ENCODE results near the gene TMPRSS6. TPM values are rescaled to one million over a fixed set of nuclear protein-coding genes. Genes with fewer than 3 reads are reported as not detected.

The TMPRSS6 gene
- total and polyA plus RNA-seq, 2 of the 13 experiments (the other 11 are each of a cell fraction or from before 2014, with no cell fraction given) = 4.2 to 4.8 TPM

DNA sequence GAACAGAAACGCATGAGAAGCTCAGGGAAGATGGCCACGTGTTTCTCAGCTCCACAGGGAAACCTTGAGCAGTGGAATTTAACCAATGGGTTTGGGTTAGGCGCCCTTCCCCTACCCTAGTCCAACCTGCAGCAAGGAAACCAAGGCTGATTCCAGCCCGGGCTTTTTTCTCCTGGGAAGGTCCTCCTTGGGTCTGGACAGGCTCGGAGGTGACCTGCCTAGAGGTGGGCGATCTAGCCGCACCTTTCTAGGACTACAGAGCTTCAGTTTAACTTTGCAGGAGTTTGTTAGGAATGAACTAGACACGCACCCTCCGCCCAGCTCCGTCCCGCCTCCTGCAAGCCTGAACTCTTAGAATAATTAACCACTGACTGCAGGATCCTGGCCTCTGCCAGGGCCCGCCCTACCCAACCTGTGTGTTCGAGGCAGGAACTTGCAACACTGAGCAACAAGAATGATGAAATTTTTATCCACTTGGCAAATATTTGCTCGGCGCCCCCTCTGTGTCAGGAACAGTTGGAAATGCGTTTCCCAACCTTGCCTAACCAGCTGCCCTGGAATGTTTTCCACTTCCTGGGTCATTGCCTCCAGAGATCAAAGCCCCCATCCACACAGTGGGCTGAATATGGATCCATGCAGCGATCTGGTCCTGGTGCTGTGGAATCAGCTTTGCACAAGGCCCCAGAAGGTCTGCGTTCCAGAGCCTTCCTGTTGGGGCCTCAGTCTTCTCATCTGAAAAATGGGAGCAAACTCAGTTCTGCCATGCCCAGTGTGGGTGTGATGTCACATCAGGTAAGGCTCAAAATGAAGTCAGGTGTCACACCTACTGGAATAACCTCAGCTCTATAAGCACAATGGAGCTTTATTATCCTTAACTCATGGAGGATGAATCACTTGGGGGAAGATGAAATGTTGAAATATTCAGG lies 76.7 kb downstream of the TMPRSS6 start (continued):
- TF ChIP-seq POGZ (CRISPR knock-in tag; IDR thresholded peaks at IDR 0.05) = peak; percentile 82
- TF ChIP-seq, protein P1, sequence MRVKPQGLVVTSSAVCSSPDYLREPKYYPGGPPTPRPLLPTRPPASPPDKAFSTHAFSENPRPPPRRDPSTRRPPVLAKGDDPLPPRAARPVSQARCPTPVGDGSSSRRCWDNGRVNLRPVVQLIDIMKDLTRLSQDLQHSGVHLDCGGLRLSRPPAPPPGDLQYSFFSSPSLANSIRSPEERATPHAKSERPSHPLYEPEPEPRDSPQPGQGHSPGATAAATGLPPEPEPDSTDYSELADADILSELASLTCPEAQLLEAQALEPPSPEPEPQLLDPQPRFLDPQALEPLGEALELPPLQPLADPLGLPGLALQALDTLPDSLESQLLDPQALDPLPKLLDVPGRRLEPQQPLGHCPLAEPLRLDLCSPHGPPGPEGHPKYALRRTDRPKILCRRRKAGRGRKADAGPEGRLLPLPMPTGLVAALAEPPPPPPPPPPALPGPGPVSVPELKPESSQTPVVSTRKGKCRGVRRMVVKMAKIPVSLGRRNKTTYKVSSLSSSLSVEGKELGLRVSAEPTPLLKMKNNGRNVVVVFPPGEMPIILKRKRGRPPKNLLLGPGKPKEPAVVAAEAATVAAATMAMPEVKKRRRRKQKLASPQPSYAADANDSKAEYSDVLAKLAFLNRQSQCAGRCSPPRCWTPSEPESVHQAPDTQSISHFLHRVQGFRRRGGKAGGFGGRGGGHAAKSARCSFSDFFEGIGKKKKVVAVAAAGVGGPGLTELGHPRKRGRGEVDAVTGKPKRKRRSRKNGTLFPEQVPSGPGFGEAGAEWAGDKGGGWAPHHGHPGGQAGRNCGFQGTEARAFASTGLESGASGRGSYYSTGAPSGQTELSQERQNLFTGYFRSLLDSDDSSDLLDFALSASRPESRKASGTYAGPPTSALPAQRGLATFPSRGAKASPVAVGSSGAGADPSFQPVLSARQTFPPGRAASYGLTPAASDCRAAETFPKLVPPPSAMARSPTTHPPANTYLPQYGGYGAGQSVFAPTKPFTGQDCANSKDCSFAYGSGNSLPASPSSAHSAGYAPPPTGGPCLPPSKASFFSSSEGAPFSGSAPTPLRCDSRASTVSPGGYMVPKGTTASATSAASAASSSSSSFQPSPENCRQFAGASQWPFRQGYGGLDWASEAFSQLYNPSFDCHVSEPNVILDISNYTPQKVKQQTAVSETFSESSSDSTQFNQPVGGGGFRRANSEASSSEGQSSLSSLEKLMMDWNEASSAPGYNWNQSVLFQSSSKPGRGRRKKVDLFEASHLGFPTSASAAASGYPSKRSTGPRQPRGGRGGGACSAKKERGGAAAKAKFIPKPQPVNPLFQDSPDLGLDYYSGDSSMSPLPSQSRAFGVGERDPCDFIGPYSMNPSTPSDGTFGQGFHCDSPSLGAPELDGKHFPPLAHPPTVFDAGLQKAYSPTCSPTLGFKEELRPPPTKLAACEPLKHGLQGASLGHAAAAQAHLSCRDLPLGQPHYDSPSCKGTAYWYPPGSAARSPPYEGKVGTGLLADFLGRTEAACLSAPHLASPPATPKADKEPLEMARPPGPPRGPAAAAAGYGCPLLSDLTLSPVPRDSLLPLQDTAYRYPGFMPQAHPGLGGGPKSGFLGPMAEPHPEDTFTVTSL (CRISPR knock-in tag; IDR thresholded peaks at IDR 0.05; ENCODE audit: borderline replicate concordance) = peak; percentile 93; the same call in 1 of the 2 replicates
- no peak for TF ChIP-seq FOXM1 (CRISPR knock-in tag; IDR thresholded peaks at IDR 0.05)
- no peak for TF ChIP-seq ZNF207 (IDR thresholded peaks at IDR 0.05; ENCODE audit: borderline replicate concordance)
- TF ChIP-seq CAMTA2 (CRISPR knock-in tag; IDR thresholded peaks at IDR 0.05; ENCODE audit: borderline replicate concordance) = 0 out of 2 replicates have a peak, but pooled peaks have one; percentile 54
- TF ChIP-seq, protein P2, sequence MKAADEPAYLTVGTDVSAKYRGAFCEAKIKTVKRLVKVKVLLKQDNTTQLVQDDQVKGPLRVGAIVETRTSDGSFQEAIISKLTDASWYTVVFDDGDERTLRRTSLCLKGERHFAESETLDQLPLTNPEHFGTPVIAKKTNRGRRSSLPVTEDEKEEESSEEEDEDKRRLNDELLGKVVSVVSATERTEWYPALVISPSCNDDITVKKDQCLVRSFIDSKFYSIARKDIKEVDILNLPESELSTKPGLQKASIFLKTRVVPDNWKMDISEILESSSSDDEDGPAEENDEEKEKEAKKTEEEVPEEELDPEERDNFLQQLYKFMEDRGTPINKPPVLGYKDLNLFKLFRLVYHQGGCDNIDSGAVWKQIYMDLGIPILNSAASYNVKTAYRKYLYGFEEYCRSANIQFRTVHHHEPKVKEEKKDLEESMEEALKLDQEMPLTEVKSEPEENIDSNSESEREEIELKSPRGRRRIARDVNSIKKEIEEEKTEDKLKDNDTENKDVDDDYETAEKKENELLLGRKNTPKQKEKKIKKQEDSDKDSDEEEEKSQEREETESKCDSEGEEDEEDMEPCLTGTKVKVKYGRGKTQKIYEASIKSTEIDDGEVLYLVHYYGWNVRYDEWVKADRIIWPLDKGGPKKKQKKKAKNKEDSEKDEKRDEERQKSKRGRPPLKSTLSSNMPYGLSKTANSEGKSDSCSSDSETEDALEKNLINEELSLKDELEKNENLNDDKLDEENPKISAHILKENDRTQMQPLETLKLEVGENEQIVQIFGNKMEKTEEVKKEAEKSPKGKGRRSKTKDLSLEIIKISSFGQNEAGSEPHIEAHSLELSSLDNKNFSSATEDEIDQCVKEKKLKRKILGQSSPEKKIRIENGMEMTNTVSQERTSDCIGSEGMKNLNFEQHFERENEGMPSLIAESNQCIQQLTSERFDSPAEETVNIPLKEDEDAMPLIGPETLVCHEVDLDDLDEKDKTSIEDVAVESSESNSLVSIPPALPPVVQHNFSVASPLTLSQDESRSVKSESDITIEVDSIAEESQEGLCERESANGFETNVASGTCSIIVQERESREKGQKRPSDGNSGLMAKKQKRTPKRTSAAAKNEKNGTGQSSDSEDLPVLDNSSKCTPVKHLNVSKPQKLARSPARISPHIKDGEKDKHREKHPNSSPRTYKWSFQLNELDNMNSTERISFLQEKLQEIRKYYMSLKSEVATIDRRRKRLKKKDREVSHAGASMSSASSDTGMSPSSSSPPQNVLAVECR (CRISPR knock-in tag; IDR thresholded peaks at IDR 0.05; ENCODE audit: borderline replicate concordance) = peak; percentile 79; the same call in 1 of the 2 replicates
- TF ChIP-seq NAIF1 (CRISPR knock-in tag; IDR thresholded peaks at IDR 0.05; ENCODE audit: borderline replicate concordance) = peak; percentile 70; the same call in 1 of the 2 replicates
- TF ChIP-seq, protein P3, sequence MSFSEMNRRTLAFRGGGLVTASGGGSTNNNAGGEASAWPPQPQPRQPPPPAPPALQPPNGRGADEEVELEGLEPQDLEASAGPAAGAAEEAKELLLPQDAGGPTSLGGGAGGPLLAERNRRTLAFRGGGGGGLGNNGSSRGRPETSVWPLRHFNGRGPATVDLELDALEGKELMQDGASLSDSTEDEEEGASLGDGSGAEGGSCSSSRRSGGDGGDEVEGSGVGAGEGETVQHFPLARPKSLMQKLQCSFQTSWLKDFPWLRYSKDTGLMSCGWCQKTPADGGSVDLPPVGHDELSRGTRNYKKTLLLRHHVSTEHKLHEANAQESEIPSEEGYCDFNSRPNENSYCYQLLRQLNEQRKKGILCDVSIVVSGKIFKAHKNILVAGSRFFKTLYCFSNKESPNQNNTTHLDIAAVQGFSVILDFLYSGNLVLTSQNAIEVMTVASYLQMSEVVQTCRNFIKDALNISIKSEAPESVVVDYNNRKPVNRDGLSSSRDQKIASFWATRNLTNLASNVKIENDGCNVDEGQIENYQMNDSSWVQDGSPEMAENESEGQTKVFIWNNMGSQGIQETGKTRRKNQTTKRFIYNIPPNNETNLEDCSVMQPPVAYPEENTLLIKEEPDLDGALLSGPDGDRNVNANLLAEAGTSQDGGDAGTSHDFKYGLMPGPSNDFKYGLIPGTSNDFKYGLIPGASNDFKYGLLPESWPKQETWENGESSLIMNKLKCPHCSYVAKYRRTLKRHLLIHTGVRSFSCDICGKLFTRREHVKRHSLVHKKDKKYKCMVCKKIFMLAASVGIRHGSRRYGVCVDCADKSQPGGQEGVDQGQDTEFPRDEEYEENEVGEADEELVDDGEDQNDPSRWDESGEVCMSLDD (CRISPR knock-in tag; IDR thresholded peaks at IDR 0.05; ENCODE audit: borderline replicate concordance) = peak; percentile 83; the same call in 1 of the 2 replicates
- TF ChIP-seq TCF7 (IDR thresholded peaks at IDR 0.05; ENCODE audit: low read depth) = peak; percentile 96
- TF ChIP-seq, protein P4, sequence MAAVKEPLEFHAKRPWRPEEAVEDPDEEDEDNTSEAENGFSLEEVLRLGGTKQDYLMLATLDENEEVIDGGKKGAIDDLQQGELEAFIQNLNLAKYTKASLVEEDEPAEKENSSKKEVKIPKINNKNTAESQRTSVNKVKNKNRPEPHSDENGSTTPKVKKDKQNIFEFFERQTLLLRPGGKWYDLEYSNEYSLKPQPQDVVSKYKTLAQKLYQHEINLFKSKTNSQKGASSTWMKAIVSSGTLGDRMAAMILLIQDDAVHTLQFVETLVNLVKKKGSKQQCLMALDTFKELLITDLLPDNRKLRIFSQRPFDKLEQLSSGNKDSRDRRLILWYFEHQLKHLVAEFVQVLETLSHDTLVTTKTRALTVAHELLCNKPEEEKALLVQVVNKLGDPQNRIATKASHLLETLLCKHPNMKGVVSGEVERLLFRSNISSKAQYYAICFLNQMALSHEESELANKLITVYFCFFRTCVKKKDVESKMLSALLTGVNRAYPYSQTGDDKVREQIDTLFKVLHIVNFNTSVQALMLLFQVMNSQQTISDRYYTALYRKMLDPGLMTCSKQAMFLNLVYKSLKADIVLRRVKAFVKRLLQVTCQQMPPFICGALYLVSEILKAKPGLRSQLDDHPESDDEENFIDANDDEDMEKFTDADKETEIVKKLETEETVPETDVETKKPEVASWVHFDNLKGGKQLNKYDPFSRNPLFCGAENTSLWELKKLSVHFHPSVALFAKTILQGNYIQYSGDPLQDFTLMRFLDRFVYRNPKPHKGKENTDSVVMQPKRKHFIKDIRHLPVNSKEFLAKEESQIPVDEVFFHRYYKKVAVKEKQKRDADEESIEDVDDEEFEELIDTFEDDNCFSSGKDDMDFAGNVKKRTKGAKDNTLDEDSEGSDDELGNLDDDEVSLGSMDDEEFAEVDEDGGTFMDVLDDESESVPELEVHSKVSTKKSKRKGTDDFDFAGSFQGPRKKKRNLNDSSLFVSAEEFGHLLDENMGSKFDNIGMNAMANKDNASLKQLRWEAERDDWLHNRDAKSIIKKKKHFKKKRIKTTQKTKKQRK (IDR thresholded peaks at IDR 0.05; ENCODE audit: low read length) = no peak
